ENCODE results near the gene OR4A47. TPM values are rescaled to one million over a fixed set of nuclear protein-coding genes. Genes with fewer than 3 reads are reported as not detected.
"Not testable (repeated sequence)": the region's sequence is repeated elsewhere in the genome, so short reads cannot be mapped to it uniquely, and the experiment has no call there.

The OR4A47 gene
- total RNA-seq (not detected), polyA plus RNA-seq (not detected)
- long read RNA-seq, donor 1 = 0 reads
- long read RNA-seq, donor 2 = 0 reads

DNA sequence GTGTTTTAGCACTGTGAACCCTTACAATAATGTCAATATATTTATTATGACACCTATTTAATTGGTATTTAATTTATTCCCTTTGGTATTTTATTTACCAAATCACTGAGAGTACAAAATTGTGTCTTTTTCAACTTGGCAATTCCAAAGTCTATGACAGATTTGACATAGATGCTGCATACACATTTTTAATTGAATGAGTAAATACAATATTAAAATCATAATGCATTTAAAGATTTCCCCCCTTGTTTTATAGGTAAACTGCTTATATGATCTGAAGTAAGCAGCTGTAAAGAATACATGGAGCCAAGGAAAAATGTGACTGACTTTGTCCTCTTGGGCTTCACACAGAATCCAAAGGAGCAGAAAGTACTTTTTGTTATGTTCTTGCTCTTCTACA, at the start of gene OR4A47:
TSS of gene OR4A47 (plus strand) at position 301 of the 400 bp plus-strand sequence. CDS start at position 301, 0 bp downstream.
- H3K9me3 ChIP-seq (ENCODE audit: control insufficient read depth, low read length); H3K36me3 ChIP-seq (ENCODE audit: control insufficient read depth in 1 of 2, insufficient read depth in 2 of 2, low read length in 1 of 2); H3K4me1 ChIP-seq (ENCODE audit: control insufficient read depth in 1 of 2, insufficient read depth in 2 of 2, low read length in 2 of 2); DNase-seq; ATAC-seq (ENCODE audit: low FRiP score); H3K27me3 ChIP-seq (ENCODE audit: control insufficient read depth in 1 of 2, insufficient read depth in 2 of 2, low read length in 1 of 2); H3K27ac ChIP-seq (ENCODE audit: low read depth in 1 of 2, low read length in 2 of 2); intact Hi-C loops (cut with DNase I); H3K4me3 ChIP-seq (ENCODE audit: low read length in 2 of 2): not testable (repeated sequence)

- H3K4me1 ChIP-seq (ENCODE audit: control insufficient read depth in 1 of 2, insufficient read depth in 2 of 2, low read length in 2 of 2); H3K4me3 ChIP-seq (ENCODE audit: low read length in 2 of 2); DNase-seq; H3K9me3 ChIP-seq (ENCODE audit: control insufficient read depth, low read length); H3K27me3 ChIP-seq (ENCODE audit: control insufficient read depth in 1 of 2, insufficient read depth in 2 of 2, low read length in 1 of 2); H3K36me3 ChIP-seq (ENCODE audit: control insufficient read depth in 1 of 2, insufficient read depth in 2 of 2, low read length in 1 of 2); intact Hi-C loops (cut with DNase I); H3K27ac ChIP-seq (ENCODE audit: low read depth in 1 of 2, low read length in 2 of 2); ATAC-seq (ENCODE audit: low FRiP score): not testable (repeated sequence)
- WGBS, 2 donors = 81 to 83% methylated on average over 3 of the region's 3 CpGs
These were observed 32.7 kb upstream of the OR4A47 start for GRCh38 chr11:48455909-48456308.

DNA sequence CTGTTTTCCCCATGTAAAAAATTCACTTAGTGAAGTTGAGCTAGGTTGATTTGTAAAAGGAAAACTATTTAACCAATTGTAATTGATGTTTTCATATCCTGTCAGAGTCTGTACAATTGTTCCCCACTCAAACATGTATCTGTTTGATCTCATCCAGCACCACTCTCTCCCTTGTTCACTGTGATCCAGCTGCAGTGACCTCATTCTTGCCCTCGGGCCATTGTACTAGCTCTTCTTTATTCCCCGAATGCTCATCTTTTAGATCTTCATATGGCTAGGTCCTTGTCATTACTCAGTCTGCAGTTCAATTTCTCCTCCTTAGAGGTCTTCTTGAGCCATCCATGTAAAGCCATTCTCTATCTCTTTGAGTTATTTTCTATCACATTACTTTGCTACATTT, 14.6 kb upstream of the OR4A47 start:
- DNase-seq; H3K4me3 ChIP-seq (ENCODE audit: low read length in 2 of 2); H3K9me3 ChIP-seq (ENCODE audit: control insufficient read depth, low read length); intact Hi-C loops (cut with DNase I); H3K27ac ChIP-seq (ENCODE audit: low read depth in 1 of 2, low read length in 2 of 2); H3K4me1 ChIP-seq (ENCODE audit: control insufficient read depth in 1 of 2, insufficient read depth in 2 of 2, low read length in 2 of 2); H3K36me3 ChIP-seq (ENCODE audit: control insufficient read depth in 1 of 2, insufficient read depth in 2 of 2, low read length in 1 of 2); H3K27me3 ChIP-seq (ENCODE audit: control insufficient read depth in 1 of 2, insufficient read depth in 2 of 2, low read length in 1 of 2); ATAC-seq (ENCODE audit: low FRiP score): not testable (repeated sequence)
- WGBS, 2 donors = 73 to 75% methylated on average over 2 of the region's 2 CpGs

- ATAC-seq (ENCODE audit: low FRiP score); H3K27me3 ChIP-seq (ENCODE audit: control insufficient read depth in 1 of 2, insufficient read depth in 2 of 2, low read length in 1 of 2); H3K4me1 ChIP-seq (ENCODE audit: control insufficient read depth in 1 of 2, insufficient read depth in 2 of 2, low read length in 2 of 2); H3K9me3 ChIP-seq (ENCODE audit: control insufficient read depth, low read length); H3K4me3 ChIP-seq (ENCODE audit: low read length in 2 of 2); intact Hi-C loops (cut with DNase I); DNase-seq; H3K36me3 ChIP-seq (ENCODE audit: control insufficient read depth in 1 of 2, insufficient read depth in 2 of 2, low read length in 1 of 2); H3K27ac ChIP-seq (ENCODE audit: low read depth in 1 of 2, low read length in 2 of 2): not testable (repeated sequence)
- 69 to 70% methylated on average over 6 of the region's 6 CpGs for WGBS, 2 donors
These were observed 13.9 kb upstream of the OR4A47 start for GRCh38 chr11:48474703-48475102.

DNA sequence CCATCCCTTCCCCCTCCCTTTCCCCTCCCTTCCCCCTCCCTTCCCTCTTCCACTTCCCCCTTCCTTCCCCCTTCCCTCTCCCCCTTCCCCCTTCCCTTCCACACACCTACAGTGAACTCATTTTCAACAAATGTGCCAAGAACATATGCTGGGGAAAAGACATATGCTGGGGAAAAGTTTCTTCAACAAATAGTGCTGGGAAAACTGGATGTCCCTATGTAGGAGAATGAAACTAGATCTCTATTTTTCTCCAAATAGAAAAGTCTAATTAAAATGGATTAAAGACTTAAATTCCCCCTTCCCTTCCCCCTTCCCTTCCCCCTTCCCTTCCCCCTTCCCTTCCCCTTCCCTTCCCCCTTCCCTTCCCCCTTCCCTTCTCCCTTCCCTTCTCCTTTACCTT, 17.6 kb downstream of the OR4A47 start:
- H3K4me1 ChIP-seq (ENCODE audit: control insufficient read depth in 1 of 2, insufficient read depth in 2 of 2, low read length in 2 of 2); H3K27ac ChIP-seq (ENCODE audit: low read depth in 1 of 2, low read length in 2 of 2); intact Hi-C loops (cut with DNase I); H3K4me3 ChIP-seq (ENCODE audit: low read length in 2 of 2); ATAC-seq (ENCODE audit: low FRiP score); H3K36me3 ChIP-seq (ENCODE audit: control insufficient read depth in 1 of 2, insufficient read depth in 2 of 2, low read length in 1 of 2); H3K27me3 ChIP-seq (ENCODE audit: control insufficient read depth in 1 of 2, insufficient read depth in 2 of 2, low read length in 1 of 2); DNase-seq; H3K9me3 ChIP-seq (ENCODE audit: control insufficient read depth, low read length): not testable (repeated sequence)

DNA sequence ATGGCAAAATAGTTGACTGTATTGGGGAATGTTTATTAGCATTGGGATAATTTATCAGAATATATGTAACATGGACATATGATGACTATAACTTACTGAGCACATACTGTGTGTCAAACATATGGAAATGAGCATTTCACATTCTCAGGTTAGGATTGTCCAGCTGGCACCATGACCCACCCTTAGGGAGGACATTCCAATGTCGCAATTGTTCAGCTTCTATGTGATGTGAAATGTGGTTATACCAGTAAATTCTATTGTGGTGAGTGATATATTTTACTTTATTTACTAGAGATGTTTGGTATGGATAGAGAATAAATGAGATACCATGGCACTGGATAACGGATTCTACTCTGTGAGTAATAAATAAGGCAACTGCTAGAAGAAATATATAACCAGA, 50.4 kb downstream of the OR4A47 start:
- ATAC-seq (ENCODE audit: low FRiP score) (no peak), DNase-seq (no peak)
- Histone ChIP-seq H3K9me3 (ENCODE audit: control insufficient read depth, low read length) (no peaks in the 10 kb centered on the region), H3K27me3 (ENCODE audit: control insufficient read depth in 1 of 2, insufficient read depth in 2 of 2, low read length in 1 of 2) (no peaks in the 10 kb centered on the region), H3K4me1 (ENCODE audit: control insufficient read depth in 1 of 2, insufficient read depth in 2 of 2, low read length in 2 of 2) (no peaks in the 10 kb centered on the region), H3K27ac (ENCODE audit: low read depth in 1 of 2, low read length in 2 of 2) (no peak overlapping the region), H3K4me3 (ENCODE audit: low read length in 2 of 2) (no peak overlapping the region), H3K36me3 (ENCODE audit: control insufficient read depth in 1 of 2, insufficient read depth in 2 of 2, low read length in 1 of 2) (no peaks in the 10 kb centered on the region)
- intact Hi-C loops (cut with DNase I) = no loop called here
- WGBS, 2 donors = 47 to 51% methylated on average over 2 of the region's 2 CpGs

Other genes with a start within 250 kb of the OR4A47 start
- gene OR4X2, start 243.7 kb upstream of the OR4A47 start, total RNA-seq = not detected
- gene OR4X2, start 243.7 kb upstream of the OR4A47 start, polyA plus RNA-seq = not detected
- gene OR4X1, start 224.9 kb upstream of the OR4A47 start, total RNA-seq = not detected
- not detected for gene OR4X1, start 224.9 kb upstream of the OR4A47 start, polyA plus RNA-seq
- gene OR4S1, start 182.6 kb upstream of the OR4A47 start, total RNA-seq = not detected
- gene OR4S1, start 182.6 kb upstream of the OR4A47 start, polyA plus RNA-seq = not detected
- gene OR4C3, start 163.9 kb upstream of the OR4A47 start, total RNA-seq = not detected
- gene OR4C3, start 163.9 kb upstream of the OR4A47 start, polyA plus RNA-seq = not detected
- not detected for gene OR4C5, start 122.3 kb upstream of the OR4A47 start, total RNA-seq
- gene OR4C5, start 122.3 kb upstream of the OR4A47 start, polyA plus RNA-seq = not detected

Data from aorta (tissue), 5 donors.